Measurements from ENCODE around the gene ZNF587.

DNA sequence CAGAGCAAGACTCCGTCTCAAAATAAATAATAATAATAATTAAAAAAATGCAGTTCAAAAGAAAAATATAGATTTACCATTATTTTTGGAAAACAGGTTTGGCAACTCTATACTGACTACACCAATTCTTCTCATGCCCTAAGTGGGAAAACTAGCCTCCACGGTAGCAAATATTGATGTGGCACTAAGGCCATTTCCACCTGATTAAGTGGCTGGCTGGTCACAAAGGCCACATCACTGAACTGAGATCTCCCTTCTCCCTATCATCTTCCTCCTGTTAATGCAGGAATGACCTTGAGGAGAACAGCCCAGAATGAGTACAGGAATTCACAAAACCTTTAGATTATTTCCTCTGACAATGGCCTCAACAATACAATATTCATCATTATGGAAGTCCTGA, 20.6 kb downstream of the ZNF587 start:
- no peak for TF ChIP-seq POLR2A (IDR thresholded peaks at IDR 0.05)
- TF ChIP-seq, protein P1, sequence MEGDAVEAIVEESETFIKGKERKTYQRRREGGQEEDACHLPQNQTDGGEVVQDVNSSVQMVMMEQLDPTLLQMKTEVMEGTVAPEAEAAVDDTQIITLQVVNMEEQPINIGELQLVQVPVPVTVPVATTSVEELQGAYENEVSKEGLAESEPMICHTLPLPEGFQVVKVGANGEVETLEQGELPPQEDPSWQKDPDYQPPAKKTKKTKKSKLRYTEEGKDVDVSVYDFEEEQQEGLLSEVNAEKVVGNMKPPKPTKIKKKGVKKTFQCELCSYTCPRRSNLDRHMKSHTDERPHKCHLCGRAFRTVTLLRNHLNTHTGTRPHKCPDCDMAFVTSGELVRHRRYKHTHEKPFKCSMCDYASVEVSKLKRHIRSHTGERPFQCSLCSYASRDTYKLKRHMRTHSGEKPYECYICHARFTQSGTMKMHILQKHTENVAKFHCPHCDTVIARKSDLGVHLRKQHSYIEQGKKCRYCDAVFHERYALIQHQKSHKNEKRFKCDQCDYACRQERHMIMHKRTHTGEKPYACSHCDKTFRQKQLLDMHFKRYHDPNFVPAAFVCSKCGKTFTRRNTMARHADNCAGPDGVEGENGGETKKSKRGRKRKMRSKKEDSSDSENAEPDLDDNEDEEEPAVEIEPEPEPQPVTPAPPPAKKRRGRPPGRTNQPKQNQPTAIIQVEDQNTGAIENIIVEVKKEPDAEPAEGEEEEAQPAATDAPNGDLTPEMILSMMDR (IDR thresholded peaks at IDR 0.05), result no peak

Measured in tibial nerve (tissue), 3 donors.